ENCODE measurements around the gene DECR2.
"Not testable (repeated sequence)": the region's sequence is repeated elsewhere in the genome, so short reads cannot be mapped to it uniquely, and the experiment has no call there.

GRCh38 chr16:378113-378820, 23.4 kb upstream of the DECR2 start:
- TF ChIP-seq, protein P1, sequence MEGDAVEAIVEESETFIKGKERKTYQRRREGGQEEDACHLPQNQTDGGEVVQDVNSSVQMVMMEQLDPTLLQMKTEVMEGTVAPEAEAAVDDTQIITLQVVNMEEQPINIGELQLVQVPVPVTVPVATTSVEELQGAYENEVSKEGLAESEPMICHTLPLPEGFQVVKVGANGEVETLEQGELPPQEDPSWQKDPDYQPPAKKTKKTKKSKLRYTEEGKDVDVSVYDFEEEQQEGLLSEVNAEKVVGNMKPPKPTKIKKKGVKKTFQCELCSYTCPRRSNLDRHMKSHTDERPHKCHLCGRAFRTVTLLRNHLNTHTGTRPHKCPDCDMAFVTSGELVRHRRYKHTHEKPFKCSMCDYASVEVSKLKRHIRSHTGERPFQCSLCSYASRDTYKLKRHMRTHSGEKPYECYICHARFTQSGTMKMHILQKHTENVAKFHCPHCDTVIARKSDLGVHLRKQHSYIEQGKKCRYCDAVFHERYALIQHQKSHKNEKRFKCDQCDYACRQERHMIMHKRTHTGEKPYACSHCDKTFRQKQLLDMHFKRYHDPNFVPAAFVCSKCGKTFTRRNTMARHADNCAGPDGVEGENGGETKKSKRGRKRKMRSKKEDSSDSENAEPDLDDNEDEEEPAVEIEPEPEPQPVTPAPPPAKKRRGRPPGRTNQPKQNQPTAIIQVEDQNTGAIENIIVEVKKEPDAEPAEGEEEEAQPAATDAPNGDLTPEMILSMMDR (IDR thresholded peaks at IDR 0.05 in 4 of 5, conservative IDR thresholded peaks at IDR 0.05 in 1 of 5), result not testable (repeated sequence)
- TF ChIP-seq POLR2A (IDR thresholded peaks at IDR 0.05), result not testable (repeated sequence)

Measured in gastrocnemius medialis (tissue), 4 donors.